RWPE1 (cell line): ENCODE measurements around the gene TANGO2.

ENCODE experiments used
- CTCF ChIA-PET: fragments of 350-600 bp; sonication (Branson Sonifier 250); formaldehyde crosslinking; extraction: SDS; loops from one replicate; lab custom pipeline; 2021; lab: Yijun Ruan, JAX
- POLR2A ChIA-PET: fragments of 400-600 bp; formaldehyde crosslinking; extraction: SDS; loops from one replicate; lab custom pipeline; 2020; ENCODE audit warnings: antibody characterized with exemption; ENCODE audit not compliant: low non-redundant PET; lab: Yijun Ruan, JAX
- DNase-seq: peaks from one replicate; pipeline ENCODE4 v3.0.0; 2012; ENCODE audit warnings: low spot score
- H3K27ac ChIP-seq: fragments of 450-650 bp; 2 replicates; pipeline ENCODE4 v1.5.1; 2017
- TF ChIP-seq, protein P1 (sequence below): fragments of 450-650 bp; conservative IDR thresholded peaks from 2 replicates; pipeline ENCODE4 v1.5.1; 2017; ENCODE audit warnings: low read depth, mild to moderate bottlenecking

The TANGO2 gene

GRCh38 chr22:20028855-20029549 lies 8.1 kb downstream of the TANGO2 start:
- CTCF ChIA-PET: no interaction called here
- POLR2A ChIA-PET: no interaction called here
- TF ChIP-seq, protein P1, sequence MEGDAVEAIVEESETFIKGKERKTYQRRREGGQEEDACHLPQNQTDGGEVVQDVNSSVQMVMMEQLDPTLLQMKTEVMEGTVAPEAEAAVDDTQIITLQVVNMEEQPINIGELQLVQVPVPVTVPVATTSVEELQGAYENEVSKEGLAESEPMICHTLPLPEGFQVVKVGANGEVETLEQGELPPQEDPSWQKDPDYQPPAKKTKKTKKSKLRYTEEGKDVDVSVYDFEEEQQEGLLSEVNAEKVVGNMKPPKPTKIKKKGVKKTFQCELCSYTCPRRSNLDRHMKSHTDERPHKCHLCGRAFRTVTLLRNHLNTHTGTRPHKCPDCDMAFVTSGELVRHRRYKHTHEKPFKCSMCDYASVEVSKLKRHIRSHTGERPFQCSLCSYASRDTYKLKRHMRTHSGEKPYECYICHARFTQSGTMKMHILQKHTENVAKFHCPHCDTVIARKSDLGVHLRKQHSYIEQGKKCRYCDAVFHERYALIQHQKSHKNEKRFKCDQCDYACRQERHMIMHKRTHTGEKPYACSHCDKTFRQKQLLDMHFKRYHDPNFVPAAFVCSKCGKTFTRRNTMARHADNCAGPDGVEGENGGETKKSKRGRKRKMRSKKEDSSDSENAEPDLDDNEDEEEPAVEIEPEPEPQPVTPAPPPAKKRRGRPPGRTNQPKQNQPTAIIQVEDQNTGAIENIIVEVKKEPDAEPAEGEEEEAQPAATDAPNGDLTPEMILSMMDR: no peak
- H3K27ac ChIP-seq: no peak overlapping the region
- DNase-seq: no peak

- TF ChIP-seq, protein P1: no peak
- POLR2A ChIA-PET: no interaction called here
- H3K27ac ChIP-seq: no peak overlapping the region
- CTCF ChIA-PET: no interaction called here
- no peak for DNase-seq
These were observed 8.8 kb downstream of the TANGO2 start for GRCh38 chr22:20029550-20030225.

DNA sequence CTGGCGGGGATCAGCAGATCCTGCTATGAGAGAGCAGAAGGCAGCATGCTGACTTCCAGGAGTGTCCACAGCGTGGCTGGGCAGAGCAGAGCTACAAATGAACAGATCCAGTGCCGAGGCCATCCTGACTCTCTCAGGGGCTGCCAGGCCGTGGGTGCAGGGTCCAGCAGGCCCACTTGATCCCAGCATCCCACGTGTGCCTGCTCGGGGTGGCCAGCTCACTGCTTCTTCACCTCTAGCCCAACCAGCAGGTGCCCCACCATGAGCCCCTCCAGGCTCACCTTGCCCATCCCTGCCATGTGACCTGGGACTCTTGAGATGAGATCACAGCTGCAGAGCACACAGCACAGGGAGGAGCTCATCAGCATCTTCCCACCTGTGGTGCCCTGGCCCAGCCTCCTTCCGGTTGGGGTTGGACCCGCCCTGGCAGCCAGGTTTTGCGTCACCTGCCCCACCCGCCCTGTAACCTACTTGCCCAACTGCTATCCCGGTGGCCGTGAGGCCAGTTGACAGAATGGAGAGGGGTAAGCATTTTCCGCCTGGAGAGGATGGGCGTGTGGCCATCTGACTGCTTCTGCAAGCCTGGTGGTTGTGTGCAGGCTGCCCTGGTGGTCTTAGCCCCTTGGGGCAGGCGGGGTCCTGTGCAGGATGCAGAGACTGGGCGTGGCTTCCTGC lies 11.0 kb downstream of the TANGO2 start:
- CTCF ChIA-PET: no interaction called here
- DNase-seq: peak; percentile 49
- POLR2A ChIA-PET: no interaction called here
- TF ChIP-seq, protein P1: no peak
- H3K27ac ChIP-seq: peak overlapping the region; percentile 14; the same call in 1 of the 2 replicates

DNA sequence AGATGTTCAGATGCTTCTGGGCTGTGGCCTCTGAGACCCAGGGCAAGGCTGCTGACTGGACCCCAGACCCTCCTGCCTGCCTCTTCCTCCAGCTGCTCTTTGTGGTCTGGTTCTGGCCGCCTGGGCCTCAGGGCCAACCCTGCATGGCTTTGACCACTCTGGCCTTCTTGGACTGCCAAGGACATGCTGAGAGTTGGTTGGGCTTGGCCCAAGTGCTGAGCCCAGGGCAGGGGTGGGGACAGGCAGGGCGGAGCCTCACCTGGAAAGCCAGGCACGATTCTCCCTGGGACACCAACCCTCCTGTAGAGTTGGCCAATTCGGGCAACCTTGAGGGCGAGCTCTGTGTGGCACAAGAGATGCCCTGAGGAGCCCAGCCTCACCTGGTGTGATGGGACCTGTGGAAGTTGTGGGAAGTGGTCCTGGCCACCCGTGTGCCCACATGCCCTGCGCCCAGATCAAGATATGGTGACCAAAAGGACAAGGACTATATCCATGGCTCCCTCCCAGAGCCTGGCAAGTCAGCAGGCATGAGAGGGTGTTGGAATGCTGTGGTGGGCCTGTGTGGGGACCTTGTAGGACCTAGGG lies 11.6 kb downstream of the TANGO2 start:
- peak overlapping the region; percentile 14; the same call in 1 of the 2 replicates for H3K27ac ChIP-seq
- CTCF ChIA-PET: interaction anchor here (0.6 kb wide), 1 partner anchor 15 kb away, joined by 4 read pairs; no protein-coding TSS in a partner anchor
- no peak for DNase-seq
- POLR2A ChIA-PET: no interaction called here
- TF ChIP-seq, protein P1: no peak

- TF ChIP-seq, protein P1: no peak
- 0 out of 2 replicates have a peak overlapping the region, but pooled peaks have one; percentile 14 for H3K27ac ChIP-seq
- no peak for DNase-seq
- POLR2A ChIA-PET: no interaction called here
- CTCF ChIA-PET: interaction anchor here (0.6 kb wide), 1 partner anchor 14 kb away, joined by 4 read pairs; no protein-coding TSS in a partner anchor
These were observed 12.3 kb downstream of the TANGO2 start for GRCh38 chr22:20033045-20033706.

GRCh38 chr22:20034143-20034542 lies 13.2 kb downstream of the TANGO2 start:
- DNase-seq: no peak
- CTCF ChIA-PET: no interaction called here
- no peak overlapping the region; the same call in 1 of the 2 replicates for H3K27ac ChIP-seq
- POLR2A ChIA-PET: no interaction called here
- TF ChIP-seq, protein P1: no peak
